Bladder microvascular endothelial cell (primary cell): ENCODE measurements around the gene KRT86. TPM values are rescaled to one million over a fixed set of nuclear protein-coding genes. Genes with fewer than 3 reads are reported as not detected.

Source experiments
- total RNA-seq: library from RNA; depleted of rRNA; stranded (reverse); fragments of >200 nt; gene quantifications from 2 replicates; pipeline ENCODE4 v1.2.3, GENCODE V29; 2014

KRT86 gene
- 0.16 TPM in 1 of 2 replicates, not detected in the other for total RNA-seq

GRCh38 chr12:52274521-52275120 is at the start of gene KRT86:
Gene KRT86, plus strand, starts transcription at chr12:52274645. Its CDS starts 27,272 bp downstream, at chr12:52301917.

DNA sequence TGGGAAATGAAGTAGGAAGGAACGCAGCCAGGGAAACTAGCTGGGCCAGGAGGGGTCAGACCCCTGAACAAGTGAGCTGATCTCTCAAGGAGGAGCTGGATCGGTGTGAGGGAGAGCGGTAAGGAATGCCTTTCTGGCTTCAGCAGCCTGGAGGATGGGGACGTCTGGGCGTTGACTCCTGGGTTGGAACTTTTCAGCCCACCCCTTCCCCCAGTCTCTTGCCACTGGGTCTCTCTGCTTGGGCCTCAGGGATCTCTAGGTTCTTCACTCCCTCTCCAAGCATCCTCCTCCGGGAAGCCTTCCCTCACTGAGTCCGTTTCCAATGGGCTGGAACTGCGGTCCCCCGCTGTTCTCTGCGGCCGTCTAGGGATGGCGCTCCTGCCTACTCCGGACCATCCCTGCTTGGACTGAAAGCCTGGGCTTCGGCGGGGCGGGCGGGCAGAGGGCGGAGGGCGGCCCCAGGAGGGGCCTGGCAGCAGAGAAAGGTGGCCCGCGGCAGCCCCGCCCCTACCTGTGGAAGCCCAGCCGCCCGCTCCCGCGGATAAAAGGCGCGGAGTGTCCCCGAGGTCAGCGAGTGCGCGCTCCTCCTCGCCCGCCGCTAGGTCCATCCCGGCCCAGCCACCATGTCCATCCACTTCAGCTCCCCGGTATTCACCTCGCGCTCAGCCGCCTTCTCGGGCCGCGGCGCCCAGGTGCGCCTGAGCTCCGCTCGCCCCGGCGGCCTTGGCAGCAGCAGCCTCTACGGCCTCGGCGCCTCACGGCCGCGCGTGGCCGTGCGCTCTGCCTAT is 41.6 kb upstream of the KRT86 start, which contains the start of gene KRT7:
Gene KRT7 (plus strand): TSS at position 570 of the 788 bp plus-strand sequence. CDS start 54 bp downstream, at position 624.

GRCh38 chr12:52291267-52291935 is 17.0 kb downstream of the KRT86 start, which contains the start of gene KRT81:
Gene KRT81, minus strand, starts transcription at chr12:52291534. Its CDS starts 69 bp downstream, at chr12:52291465.

GRCh38 chr12:52320784-52321400 is 46.4 kb downstream of the KRT86 start, which contains the start of gene KRT83:
Gene KRT83, minus strand, starts transcription at chr12:52321398. Its CDS starts 63 bp downstream, at chr12:52321335.

Other genes with a start within 250 kb of the KRT86 start
- 0.49 and 0.94 TPM in 2 replicates for gene NR4A1, start 223.2 kb upstream of the KRT86 start, total RNA-seq
- 70.1 and 82.4 TPM in 2 replicates for gene ATG101, start 204.7 kb upstream of the KRT86 start, total RNA-seq
- gene SMIM41, start 194.9 kb upstream of the KRT86 start, total RNA-seq: under 0.01 and 0.13 TPM in 2 replicates
- gene KRT80, start 82.6 kb upstream of the KRT86 start, total RNA-seq: 0.16 and 1.0 TPM in 2 replicates
- gene KRT7, start 41.4 kb upstream of the KRT86 start, total RNA-seq: 55.5 and 66.4 TPM in 2 replicates
- gene KRT81, start 16.9 kb downstream of the KRT86 start, total RNA-seq: not detected in 2 replicates
- not detected in 2 replicates for gene KRT83, start 46.8 kb downstream of the KRT86 start, total RNA-seq
- not detected in 2 replicates for gene KRT85, start 92.8 kb downstream of the KRT86 start, total RNA-seq
- gene KRT84, start 111.0 kb downstream of the KRT86 start, total RNA-seq: not detected in 2 replicates
- gene KRT82, start 131.7 kb downstream of the KRT86 start, total RNA-seq: not detected in 2 replicates
- gene KRT75, start 159.7 kb downstream of the KRT86 start, total RNA-seq: not detected in 2 replicates
- gene KRT6B, start 177.5 kb downstream of the KRT86 start, total RNA-seq: 0.13 and 0.32 TPM in 2 replicates
- not detected in 2 replicates for gene KRT6C, start 199.2 kb downstream of the KRT86 start, total RNA-seq
- 0.76 and 0.97 TPM in 2 replicates for gene KRT6A, start 218.6 kb downstream of the KRT86 start, total RNA-seq
- gene KRT5, start 245.7 kb downstream of the KRT86 start, total RNA-seq: 0.31 and 0.65 TPM in 2 replicates